Measurements from ENCODE around the gene TRABD2B.

DNA sequence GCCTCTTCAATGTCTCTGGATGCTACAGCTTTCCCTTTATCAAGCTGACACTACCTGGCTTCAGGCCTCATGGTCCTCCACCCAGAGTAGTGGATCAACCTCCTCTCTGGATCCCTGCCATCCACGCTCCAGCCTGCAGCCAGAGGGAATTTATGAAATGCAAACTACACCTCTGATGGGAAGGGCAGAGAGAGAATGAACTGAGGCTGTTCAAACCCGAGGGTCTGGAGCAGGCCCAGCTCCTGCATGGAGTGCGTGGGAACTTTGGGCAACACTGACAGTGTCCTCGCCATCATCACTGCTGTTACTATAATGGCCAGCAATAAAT lies 157.8 kb downstream of the TRABD2B start:
- TF ChIP-seq ZNF596 (tag by site-specific recombination; IDR thresholded peaks at IDR 0.05): no peak
- no peak for TF ChIP-seq ZNF133 (tag by site-specific recombination; IDR thresholded peaks at IDR 0.05)
- TF ChIP-seq ZNF302 (tag by site-specific recombination; IDR thresholded peaks at IDR 0.05; ENCODE audit: low read depth): no peak
- no peak for TF ChIP-seq MYNN (tag by site-specific recombination; IDR thresholded peaks at IDR 0.05; ENCODE audit: borderline replicate concordance)
- no peak for TF ChIP-seq ZNF791 (tag by site-specific recombination; IDR thresholded peaks at IDR 0.05)
- TF ChIP-seq, protein P1, sequence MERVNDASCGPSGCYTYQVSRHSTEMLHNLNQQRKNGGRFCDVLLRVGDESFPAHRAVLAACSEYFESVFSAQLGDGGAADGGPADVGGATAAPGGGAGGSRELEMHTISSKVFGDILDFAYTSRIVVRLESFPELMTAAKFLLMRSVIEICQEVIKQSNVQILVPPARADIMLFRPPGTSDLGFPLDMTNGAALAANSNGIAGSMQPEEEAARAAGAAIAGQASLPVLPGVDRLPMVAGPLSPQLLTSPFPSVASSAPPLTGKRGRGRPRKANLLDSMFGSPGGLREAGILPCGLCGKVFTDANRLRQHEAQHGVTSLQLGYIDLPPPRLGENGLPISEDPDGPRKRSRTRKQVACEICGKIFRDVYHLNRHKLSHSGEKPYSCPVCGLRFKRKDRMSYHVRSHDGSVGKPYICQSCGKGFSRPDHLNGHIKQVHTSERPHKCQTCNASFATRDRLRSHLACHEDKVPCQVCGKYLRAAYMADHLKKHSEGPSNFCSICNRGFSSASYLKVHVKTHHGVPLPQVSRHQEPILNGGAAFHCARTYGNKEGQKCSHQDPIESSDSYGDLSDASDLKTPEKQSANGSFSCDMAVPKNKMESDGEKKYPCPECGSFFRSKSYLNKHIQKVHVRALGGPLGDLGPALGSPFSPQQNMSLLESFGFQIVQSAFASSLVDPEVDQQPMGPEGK (tag by site-specific recombination; IDR thresholded peaks at IDR 0.05): no peak
- TF ChIP-seq, protein P2, sequence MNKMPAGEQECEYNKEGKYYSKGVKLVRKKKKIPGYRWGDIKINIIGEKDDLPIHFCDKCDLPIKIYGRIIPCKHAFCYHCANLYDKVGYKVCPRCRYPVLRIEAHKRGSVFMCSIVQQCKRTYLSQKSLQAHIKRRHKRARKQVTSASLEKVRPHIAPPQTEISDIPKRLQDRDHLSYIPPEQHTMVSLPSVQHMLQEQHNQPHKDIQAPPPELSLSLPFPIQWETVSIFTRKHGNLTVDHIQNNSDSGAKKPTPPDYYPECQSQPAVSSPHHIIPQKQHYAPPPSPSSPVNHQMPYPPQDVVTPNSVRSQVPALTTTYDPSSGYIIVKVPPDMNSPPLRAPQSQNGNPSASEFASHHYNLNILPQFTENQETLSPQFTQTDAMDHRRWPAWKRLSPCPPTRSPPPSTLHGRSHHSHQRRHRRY (tag by site-specific recombination; IDR thresholded peaks at IDR 0.05): no peak
- TF ChIP-seq YY1 (tag by site-specific recombination; IDR thresholded peaks at IDR 0.05): no peak
